PC-9 (cell line): ENCODE measurements around the gene DSCAM. TPM values are rescaled to one million over a fixed set of nuclear protein-coding genes. Genes with fewer than 3 reads are reported as not detected.

Source experiments
- BruUV-seq: library from RNA; stranded (reverse); fragments of 400-500 nt; replicated peaks from 2 replicates; lab custom pipeline; 2021; lab: Mats Ljungman, UMichigan
- CTCF ChIA-PET: fragments of 300-600 bp; sonication (Branson Sonifier 250); formaldehyde crosslinking; loops from one replicate; lab custom pipeline; 2022; ENCODE audit warnings: antibody characterized with exemption; lab: Charles Lee
- POLR2A ChIA-PET: fragments of 300-600 bp; sonication (Branson Sonifier 250); formaldehyde crosslinking; loops from one replicate; lab custom pipeline; 2022; ENCODE audit warnings: antibody characterized with exemption; ENCODE audit not compliant: unreplicated experiment; lab: Charles Lee
- DNase-seq, 2 experiments: peaks; one replicate each; pipeline versions ENCODE4 v3.0.0 to v3.0.0-alpha.2; 2015 to 2022; ENCODE audit warnings: mixed read lengths in 1 of 2
- H2AFZ ChIP-seq: fragments of 200-600 bp; sonication (generic); 2 replicates; pipeline ENCODE4 v1.8.1; 2017; ENCODE audit warnings: antibody characterized with exemption
- H3F3A ChIP-seq: fragments of 200-600 bp; sonication (generic); 2 replicates; pipeline ENCODE4 v1.8.1; 2017; ENCODE audit warnings: antibody characterized with exemption, mild to moderate bottlenecking, low read depth; ENCODE audit not compliant: insufficient read depth
- H3K27ac ChIP-seq: fragments of 200-600 bp; sonication (generic); 2 replicates; pipeline ENCODE4 v1.6.1; 2016; ENCODE audit warnings: mixed run types
- H3K27me3 ChIP-seq: fragments of 200-600 bp; sonication (generic); 2 replicates; pipeline ENCODE4 v1.6.1; 2016; ENCODE audit warnings: low read depth, mixed run types; ENCODE audit not compliant: insufficient read depth
- H3K36me3 ChIP-seq: fragments of 200-600 bp; sonication (generic); 2 replicates; pipeline ENCODE4 v1.6.1; 2016; ENCODE audit warnings: low read depth, mixed run types
- H3K4me1 ChIP-seq: fragments of 200-600 bp; sonication (generic); replicated peaks from 2 replicates; pipeline ENCODE4 v1.6.1; 2016; ENCODE audit warnings: mixed run types; ENCODE audit not compliant: insufficient read depth
- H3K4me2 ChIP-seq: fragments of 200-600 bp; sonication (generic); 2 replicates; pipeline ENCODE4 v1.6.1; 2017; ENCODE audit warnings: mixed run types
- H3K4me3 ChIP-seq: fragments of 200-600 bp; sonication (generic); 2 replicates; pipeline ENCODE4 v1.6.1; 2016; ENCODE audit warnings: mixed run types
- H3K79me2 ChIP-seq: fragments of 200-600 bp; sonication (generic); 2 replicates; pipeline ENCODE4 v1.6.1; 2017; ENCODE audit warnings: low read depth, mixed run types
- H3K9me2 ChIP-seq: fragments of 200-600 bp; sonication (generic); 2 replicates; pipeline ENCODE4 v1.8.1; 2017; ENCODE audit warnings: mild to moderate bottlenecking; ENCODE audit not compliant: insufficient read depth
- H3K9me3 ChIP-seq: fragments of 200-600 bp; sonication (generic); 2 replicates; pipeline ENCODE4 v1.8.1; 2016; ENCODE audit warnings: low read depth; ENCODE audit not compliant: insufficient read depth
- H4K20me1 ChIP-seq: fragments of 200-600 bp; sonication (generic); 2 replicates; pipeline ENCODE4 v1.8.1; 2017; ENCODE audit not compliant: insufficient read depth
- CTCF ChIP-seq: fragments of 200-600 bp; sonication (generic); conservative IDR thresholded peaks from 2 replicates; pipeline ENCODE4 v1.6.1; 2017; ENCODE audit warnings: mixed run types, antibody characterized with exemption, mild to moderate bottlenecking, moderate library complexity
- EZH2 ChIP-seq: fragments of 200-600 bp; sonication (generic); IDR thresholded peaks from 2 replicates; pipeline ENCODE4 v1.8.0; 2017; ENCODE audit warnings: antibody characterized with exemption, low read depth
- intact Hi-C: fragments of 100-400 bp; cut with micrococcal nuclease; formaldehyde crosslinking; loops from one replicate; pipeline ENCODE4 v1.10.0; 2022; ENCODE audit not compliant: unreplicated experiment
- total RNA-seq: library from RNA; stranded (reverse); gene quantifications from 2 replicates; pipeline ENCODE4 v1.2.3, GENCODE V29; 2021

DSCAM gene
- total RNA-seq, 1 experiment from 2014 or later, result not detected

- TF ChIP-seq EZH2 (no peak), CTCF (no peak)
- H3F3A ChIP-seq, result no peaks in the 10 kb centered on the region
- POLR2A ChIA-PET, result no interaction called here
- H3K79me2 ChIP-seq, result no peaks in the 10 kb centered on the region
- H3K27me3 ChIP-seq, result no peaks in the 10 kb centered on the region
- no peak overlapping the region for H3K4me3 ChIP-seq
- H3K9me3 ChIP-seq, result no peaks in the 10 kb centered on the region
- no peaks in the 10 kb centered on the region for H4K20me1 ChIP-seq
- BruUV-seq, result no TSS peak
- H3K9me2 ChIP-seq, result no peaks in the 10 kb centered on the region
- no peak overlapping the region for H3K4me2 ChIP-seq
- CTCF ChIA-PET, result no interaction called here
- no peaks in the 10 kb centered on the region for H3K4me1 ChIP-seq
- H2AFZ ChIP-seq, result no peak overlapping the region
- DNase-seq, result no peak
- no peaks in the 10 kb centered on the region for H3K36me3 ChIP-seq
- intact Hi-C loops, result no loop called here
- H3K27ac ChIP-seq, result no peak overlapping the region
These were observed 874.5 kb downstream of the DSCAM start for GRCh38 chr21:39972471-39972870.

GRCh38 chr21:39971956-39972355 is 875.0 kb downstream of the DSCAM start:
- Histone ChIP-seq H2AFZ (no peak overlapping the region), H3K4me3 (no peak overlapping the region), H3K79me2 (no peaks in the 10 kb centered on the region), H3K27me3 (no peaks in the 10 kb centered on the region), H3K36me3 (no peaks in the 10 kb centered on the region), H3K27ac (no peak overlapping the region), H4K20me1 (no peaks in the 10 kb centered on the region), H3F3A (no peaks in the 10 kb centered on the region), H3K9me2 (no peaks in the 10 kb centered on the region), H3K9me3 (no peaks in the 10 kb centered on the region), H3K4me2 (no peak overlapping the region), H3K4me1 (no peaks in the 10 kb centered on the region)
- BruUV-seq, result no TSS peak
- TF ChIP-seq EZH2, result no peak
- no peak for DNase-seq
- intact Hi-C loops, result no loop called here
- POLR2A ChIA-PET, result no interaction called here
- CTCF ChIA-PET, result no interaction called here

GRCh38 chr21:39969691-39970364 is 877.1 kb downstream of the DSCAM start:
- TF ChIP-seq EZH2 (no peak), CTCF (no peak)
- ChIA-PET CTCF (no interaction called here), POLR2A (no interaction called here)
- H3K9me2 ChIP-seq, result no peaks in the 10 kb centered on the region
- intact Hi-C loops, result no loop called here
- BruUV-seq, result no TSS peak
- H2AFZ ChIP-seq, result no peak overlapping the region
- no peaks in the 10 kb centered on the region for H3K79me2 ChIP-seq
- no peak overlapping the region for H3K27ac ChIP-seq
- no peak overlapping the region for H3K4me3 ChIP-seq
- no peaks in the 10 kb centered on the region for H3F3A ChIP-seq
- no peak overlapping the region for H3K4me2 ChIP-seq
- no peaks in the 10 kb centered on the region for H3K36me3 ChIP-seq
- no peaks in the 10 kb centered on the region for H3K4me1 ChIP-seq
- H4K20me1 ChIP-seq, result no peaks in the 10 kb centered on the region
- no peaks in the 10 kb centered on the region for H3K27me3 ChIP-seq
- H3K9me3 ChIP-seq, result no peaks in the 10 kb centered on the region
- no peak for DNase-seq

GRCh38 chr21:39968010-39968409 is 878.9 kb downstream of the DSCAM start:
- Histone ChIP-seq H3K27me3 (no peaks in the 10 kb centered on the region), H3K9me2 (no peaks in the 10 kb centered on the region), H3K4me2 (no peak overlapping the region), H3K4me1 (no peaks in the 10 kb centered on the region), H4K20me1 (no peaks in the 10 kb centered on the region), H3K36me3 (no peaks in the 10 kb centered on the region), H2AFZ (no peak overlapping the region), H3F3A (no peaks in the 10 kb centered on the region), H3K27ac (no peak overlapping the region), H3K79me2 (no peaks in the 10 kb centered on the region), H3K4me3 (no peak overlapping the region), H3K9me3 (no peaks in the 10 kb centered on the region)
- CTCF ChIA-PET, result no interaction called here
- POLR2A ChIA-PET, result no interaction called here
- no TSS peak for BruUV-seq
- no peak for DNase-seq
- intact Hi-C loops, result no loop called here
- no peak for TF ChIP-seq EZH2
